ENCODE measurements around the gene ZNF385B. TPM values are rescaled to one million over a fixed set of nuclear protein-coding genes. Genes with fewer than 3 reads are reported as not detected.
A peak's percentile ranks its signal among the peaks of the same experiment; 100 is the strongest.
"Not testable (repeated sequence)": the region's sequence is repeated elsewhere in the genome, so short reads cannot be mapped to it uniquely, and the experiment has no call there.

ZNF385B gene
- total RNA-seq, 1 experiment from 2014 or later: not detected

DNA sequence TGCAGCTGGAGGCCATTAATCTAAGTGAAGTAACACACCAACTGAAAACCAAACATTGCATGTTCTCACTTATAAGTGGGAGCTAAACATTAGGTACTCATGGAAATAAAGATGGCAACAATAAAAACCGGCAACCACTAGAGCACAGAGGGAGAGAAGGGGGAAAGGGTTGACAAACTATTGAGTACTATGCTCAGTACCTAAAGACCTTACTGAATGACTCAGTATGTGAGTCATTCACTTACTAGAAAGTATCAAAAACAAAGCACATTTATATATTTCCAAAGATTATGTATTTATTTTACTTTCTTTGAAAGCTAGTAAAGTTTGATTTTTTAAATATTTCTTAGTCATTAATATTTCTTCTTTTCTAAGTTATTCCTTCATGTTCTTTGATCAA, 48.9 kb downstream of the ZNF385B start:
- in situ Hi-C loops (cut with HindIII; ENCODE audit: low sequenced_read_pairs): no loop called here
- no peak for DNase-seq (ENCODE audit: low spot score)

- no peak for DNase-seq (ENCODE audit: low spot score)
- in situ Hi-C loops (cut with HindIII; ENCODE audit: low sequenced_read_pairs): no loop called here
Measured at GRCh38 chr2:179811042-179811441, 50.4 kb downstream of the ZNF385B start.

GRCh38 chr2:179809606-179810005, 51.8 kb downstream of the ZNF385B start:
- in situ Hi-C loops (cut with HindIII; ENCODE audit: low sequenced_read_pairs): no loop called here
- no peak for DNase-seq (ENCODE audit: low spot score)

GRCh38 chr2:179805001-179805400, 56.4 kb downstream of the ZNF385B start:
- in situ Hi-C loops (cut with HindIII; ENCODE audit: low sequenced_read_pairs): no loop called here
- peak; percentile 95 for DNase-seq (ENCODE audit: low spot score)

DNA sequence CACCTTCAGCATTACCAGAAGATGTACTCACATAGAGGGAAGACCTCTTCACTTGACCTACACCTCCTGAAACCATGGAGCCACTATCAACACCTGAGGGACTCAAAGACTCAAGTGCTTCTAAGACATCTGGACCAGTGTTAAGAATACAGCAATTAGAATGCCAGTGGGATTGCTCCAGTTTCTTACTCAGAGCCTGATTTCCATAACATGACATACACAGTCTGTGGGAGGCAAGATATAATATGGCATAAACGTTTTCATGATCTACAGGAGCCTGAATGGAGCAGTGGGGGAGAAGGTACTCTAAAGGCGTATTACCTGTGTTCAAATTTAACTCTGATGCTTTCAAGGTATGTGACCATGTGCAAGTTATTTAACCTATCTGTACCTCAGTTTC, 57.2 kb downstream of the ZNF385B start:
- DNase-seq (ENCODE audit: low spot score): no peak
- in situ Hi-C loops (cut with HindIII; ENCODE audit: low sequenced_read_pairs): no loop called here

DNA sequence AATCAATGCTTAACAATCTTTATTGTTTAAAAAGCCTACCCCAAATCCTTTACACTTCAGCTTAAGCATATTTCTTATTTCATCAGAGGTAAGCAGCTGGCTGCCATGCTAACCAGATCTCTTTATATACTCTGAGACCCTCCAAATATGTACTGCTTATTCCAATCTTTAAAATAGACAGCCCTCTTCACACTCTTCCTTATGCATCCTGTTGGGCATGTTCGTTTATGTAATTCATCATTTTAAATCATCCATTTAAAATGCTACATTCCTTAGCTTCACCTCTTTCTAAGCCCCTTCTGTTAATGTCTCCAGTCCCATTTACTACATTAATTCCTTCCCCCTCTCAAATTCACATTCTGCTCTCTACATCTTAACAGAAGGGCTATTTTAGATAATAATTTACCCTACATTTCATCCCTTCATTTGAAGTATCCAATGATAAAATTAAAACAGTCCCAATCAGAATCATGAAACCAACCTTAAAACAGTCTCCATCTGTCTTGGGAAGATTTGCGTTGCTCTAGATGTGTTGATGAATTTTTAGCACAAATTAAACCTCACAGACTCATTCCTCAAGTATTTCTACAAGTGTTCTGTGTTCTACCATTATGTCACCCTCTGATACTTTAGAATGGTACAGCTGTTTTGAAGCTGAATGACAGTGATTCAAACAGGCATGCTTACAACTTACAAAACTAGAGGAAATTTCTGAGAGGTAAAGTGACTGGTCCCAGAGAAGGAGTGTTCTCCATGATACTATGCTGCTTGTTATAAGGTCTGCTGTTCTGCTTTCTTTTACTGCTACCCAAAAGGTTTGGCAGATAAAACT, 59.1 kb downstream of the ZNF385B start:
- no peak for DNase-seq (ENCODE audit: low spot score)
- in situ Hi-C loops (cut with HindIII; ENCODE audit: low sequenced_read_pairs): no loop called here

DNA sequence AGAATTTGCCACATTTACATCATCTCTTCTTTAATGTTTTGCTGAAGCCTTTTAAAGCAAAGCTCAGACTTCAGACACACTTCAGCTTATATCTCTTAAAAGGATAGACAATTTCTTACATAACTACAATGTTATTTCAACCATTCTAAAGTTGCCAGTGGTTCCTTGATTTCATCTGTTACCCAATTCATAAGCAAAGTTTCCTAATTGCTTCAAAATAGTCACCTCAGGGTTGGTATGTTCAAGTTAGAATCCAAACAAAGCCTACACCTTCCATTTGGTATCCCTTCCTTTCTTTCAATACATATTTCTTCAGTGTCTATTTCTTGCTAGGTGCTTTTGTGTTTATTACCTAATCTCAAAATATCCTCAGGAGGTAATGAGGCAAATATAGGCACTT, 60.6 kb downstream of the ZNF385B start:
- no peak for DNase-seq (ENCODE audit: low spot score)
- in situ Hi-C loops (cut with HindIII; ENCODE audit: low sequenced_read_pairs): no loop called here

DNA sequence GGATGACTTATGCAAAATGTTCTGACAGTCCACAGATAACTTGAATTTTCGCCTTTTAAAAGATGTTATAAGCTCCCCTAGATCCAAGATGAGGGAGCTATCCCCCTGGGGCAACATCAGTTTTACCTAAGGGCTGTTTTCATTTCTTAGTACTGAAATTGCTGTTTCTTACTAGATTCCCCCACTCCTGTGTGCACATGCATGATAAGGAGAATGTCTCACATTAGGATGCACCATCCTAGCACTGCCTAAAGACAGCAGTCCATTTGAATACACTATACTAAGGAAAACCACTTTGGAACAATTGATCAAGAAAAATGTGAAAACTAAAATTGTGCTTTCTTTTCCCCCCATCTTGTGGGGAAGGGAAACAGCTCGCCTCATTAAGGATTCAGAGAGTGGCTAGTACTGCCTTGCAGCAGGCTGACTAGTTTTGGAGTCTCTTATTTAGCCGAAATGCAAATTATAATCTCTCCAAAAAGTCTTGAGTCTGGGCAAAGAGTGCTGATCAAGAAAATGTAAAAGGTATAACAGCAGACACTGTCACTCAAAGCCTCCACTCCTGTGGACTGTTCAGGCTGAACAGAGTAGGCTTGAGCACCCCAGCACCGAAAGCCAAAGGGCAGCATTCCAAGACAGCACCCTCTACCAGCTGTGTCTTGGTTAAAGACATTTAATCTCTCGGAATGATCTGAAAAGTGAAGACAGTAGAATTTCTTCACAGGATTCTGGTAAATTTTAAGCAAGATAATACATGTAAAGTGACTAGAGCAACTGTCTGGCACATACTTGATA, 65.0 kb downstream of the ZNF385B start:
- DNase-seq (ENCODE audit: low spot score): peak; percentile 49
- in situ Hi-C loops (cut with HindIII; ENCODE audit: low sequenced_read_pairs): no loop called here

- no peak for DNase-seq (ENCODE audit: low spot score)
- in situ Hi-C loops (cut with HindIII; ENCODE audit: low sequenced_read_pairs): no loop called here
Measured at GRCh38 chr2:179793902-179794301, 67.5 kb downstream of the ZNF385B start.

DNA sequence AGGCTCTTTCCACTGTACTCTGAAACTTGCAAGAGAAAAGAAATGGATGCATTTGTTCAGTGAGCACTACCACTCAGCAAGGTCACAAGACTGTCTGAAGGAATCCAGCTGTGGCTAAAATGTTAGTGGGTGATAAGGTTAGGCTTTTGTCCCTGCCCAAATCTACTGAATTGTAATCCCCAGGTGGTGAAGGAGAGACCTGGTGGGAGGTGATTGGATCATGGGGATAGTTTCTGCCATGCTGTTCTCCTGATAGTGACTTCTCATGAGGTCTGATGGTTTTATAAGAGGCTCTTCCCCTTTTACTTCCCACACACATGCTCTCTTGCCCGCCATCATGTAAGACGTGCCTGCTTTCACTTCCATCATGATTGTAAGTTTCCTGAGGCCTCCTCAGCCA, 68.2 kb downstream of the ZNF385B start:
- DNase-seq (ENCODE audit: low spot score): no peak
- in situ Hi-C loops (cut with HindIII; ENCODE audit: low sequenced_read_pairs): no loop called here

GRCh38 chr2:179790235-179791217, 70.9 kb downstream of the ZNF385B start:
- in situ Hi-C loops (cut with HindIII; ENCODE audit: low sequenced_read_pairs): no loop called here
- no peak for DNase-seq (ENCODE audit: low spot score)

- DNase-seq (ENCODE audit: low spot score): no peak
Measured at GRCh38 chr2:179788104-179788503, 73.3 kb downstream of the ZNF385B start.

GRCh38 chr2:179787601-179788000, 73.8 kb downstream of the ZNF385B start:
- in situ Hi-C loops (cut with HindIII; ENCODE audit: low sequenced_read_pairs): no loop called here
- DNase-seq (ENCODE audit: low spot score): no peak

More at GRCh38 chr2:179788104-179788503, 73.3 kb downstream of the ZNF385B start:
- in situ Hi-C loops (cut with HindIII; ENCODE audit: low sequenced_read_pairs): no loop called here

DNA sequence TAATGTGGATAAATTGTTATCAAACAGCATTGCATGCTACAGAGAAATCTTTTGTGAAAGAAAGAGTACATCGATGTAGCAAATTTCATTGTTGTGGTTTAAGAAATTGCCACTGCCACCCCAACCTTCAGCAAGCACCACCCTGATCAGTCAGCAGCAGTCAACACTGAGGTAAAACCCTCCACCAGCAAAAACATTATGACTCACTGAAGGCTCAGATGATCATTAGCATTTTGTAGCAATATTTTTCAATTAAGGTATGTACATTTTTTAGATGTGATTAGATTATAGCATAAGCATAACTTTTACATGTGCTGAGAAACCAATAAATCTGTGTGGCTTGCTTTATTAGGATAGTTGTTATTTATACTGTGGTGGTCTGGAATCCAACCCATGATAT, 75.5 kb downstream of the ZNF385B start:
- in situ Hi-C loops (cut with HindIII; ENCODE audit: low sequenced_read_pairs): no loop called here
- DNase-seq (ENCODE audit: low spot score): no peak

DNA sequence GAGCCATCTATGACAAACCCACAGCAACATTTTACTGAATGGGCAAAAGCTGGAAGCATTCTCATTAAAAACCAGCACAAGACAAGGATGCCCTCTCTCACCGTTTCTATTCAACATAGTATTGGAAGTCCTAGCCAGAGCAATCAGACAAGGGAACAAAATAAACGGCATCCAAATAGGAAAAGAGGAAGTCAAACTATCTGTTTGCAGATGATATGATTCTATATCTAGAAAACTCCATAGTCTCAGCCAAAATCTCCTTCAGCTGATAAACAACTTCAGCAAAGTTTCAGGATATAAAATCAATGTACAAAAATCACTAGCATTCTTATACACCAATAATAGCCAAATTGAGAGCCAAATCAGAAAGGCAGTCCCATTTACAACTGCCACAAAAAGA, 79.1 kb downstream of the ZNF385B start:
- DNase-seq (ENCODE audit: low spot score); in situ Hi-C loops (cut with HindIII; ENCODE audit: low sequenced_read_pairs): not testable (repeated sequence)

- in situ Hi-C loops (cut with HindIII; ENCODE audit: low sequenced_read_pairs): no loop called here
- DNase-seq (ENCODE audit: low spot score): no peak
Measured at GRCh38 chr2:179773986-179774385, 87.4 kb downstream of the ZNF385B start.

DNA sequence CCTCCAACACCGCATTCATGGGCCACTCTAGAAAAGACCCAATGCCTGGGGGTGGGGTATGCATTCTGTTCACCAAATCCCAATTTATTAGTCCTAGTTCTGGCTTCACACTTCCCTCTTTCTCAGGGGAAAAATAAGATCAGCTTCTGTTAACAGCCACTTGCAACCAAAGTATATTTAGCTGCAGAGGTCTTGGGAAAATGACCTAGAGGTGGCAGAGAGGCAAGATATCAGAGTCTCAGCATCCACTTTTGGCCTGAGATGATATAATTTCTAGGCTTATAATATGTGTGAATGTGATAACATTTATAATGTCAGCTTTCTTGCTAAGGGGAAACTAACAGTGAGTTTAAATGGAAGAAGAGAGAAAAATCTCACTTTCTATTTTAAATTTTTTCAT, 89.1 kb downstream of the ZNF385B start:
- in situ Hi-C loops (cut with HindIII; ENCODE audit: low sequenced_read_pairs): no loop called here

DNA sequence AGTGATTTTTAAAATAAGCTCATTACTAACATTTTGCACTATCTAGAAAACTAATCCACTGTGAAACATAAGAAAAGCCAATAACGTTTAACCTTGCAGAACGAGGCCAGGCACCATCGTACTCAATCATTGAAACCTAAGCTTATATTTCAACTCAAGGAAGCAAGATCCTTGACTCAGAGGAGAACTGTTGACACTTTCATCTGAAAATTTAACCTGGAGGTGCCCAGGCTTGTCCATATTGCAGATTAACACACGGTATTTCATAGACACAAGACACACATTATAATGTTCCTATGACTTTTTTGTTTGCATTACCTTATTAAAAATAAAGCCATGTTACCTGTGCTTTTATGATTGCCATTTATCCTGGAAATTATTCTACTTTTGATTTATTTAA, 89.6 kb downstream of the ZNF385B start:
- no peak for DNase-seq (ENCODE audit: low spot score)
- in situ Hi-C loops (cut with HindIII; ENCODE audit: low sequenced_read_pairs): no loop called here

More for the DNA sequence above, 89.1 kb downstream of the ZNF385B start:
- no peak for DNase-seq (ENCODE audit: low spot score)

GRCh38 chr2:179770029-179770428, 91.4 kb downstream of the ZNF385B start:
- DNase-seq (ENCODE audit: low spot score): no peak
- in situ Hi-C loops (cut with HindIII; ENCODE audit: low sequenced_read_pairs): no loop called here

All from G401 (cell line).